Measurements from ENCODE around the gene MRPL40. TPM values are rescaled to one million over a fixed set of nuclear protein-coding genes. Genes with fewer than 3 reads are reported as not detected.

MRPL40 gene
- total and polyA plus RNA-seq, 10 of the 15 experiments (the other 5 are each of a cell fraction or from before 2014, with no cell fraction given), result 41.2 to 207 (median 69.1) TPM

DNA sequence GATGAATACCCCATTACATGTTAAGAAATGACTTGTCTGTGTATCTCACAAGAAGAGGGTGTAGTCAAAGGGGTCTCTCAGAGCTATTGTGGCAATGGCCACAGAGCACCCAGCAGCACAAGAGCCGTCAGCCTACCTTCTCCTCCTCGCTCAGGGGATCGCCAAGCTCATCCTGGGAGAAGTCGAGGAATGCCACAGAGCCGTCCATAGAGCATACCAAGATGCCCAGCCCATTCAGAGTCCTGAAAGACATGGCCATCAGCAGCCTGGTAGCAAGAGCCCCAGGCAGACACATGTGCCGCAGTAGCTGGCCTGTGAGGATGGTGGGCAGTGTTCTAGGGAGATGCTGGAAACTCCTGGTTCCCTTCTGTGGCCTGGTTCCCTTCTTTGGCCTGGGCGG, 44.8 kb upstream of the MRPL40 start:
- intact Hi-C loops (cut with micrococcal nuclease; ENCODE audit: unreplicated experiment) (no loop called here), in situ Hi-C loops (cut with MboI) (no loop called here)
- no peak for TF ChIP-seq MEF2A (IDR thresholded peaks at IDR 0.05; ENCODE audit: insufficient read depth, low read depth, low read length)
- TF ChIP-seq RB1 (IDR thresholded peaks at IDR 0.05; ENCODE audit: borderline replicate concordance), result no peak
- TF ChIP-seq, protein P1, sequence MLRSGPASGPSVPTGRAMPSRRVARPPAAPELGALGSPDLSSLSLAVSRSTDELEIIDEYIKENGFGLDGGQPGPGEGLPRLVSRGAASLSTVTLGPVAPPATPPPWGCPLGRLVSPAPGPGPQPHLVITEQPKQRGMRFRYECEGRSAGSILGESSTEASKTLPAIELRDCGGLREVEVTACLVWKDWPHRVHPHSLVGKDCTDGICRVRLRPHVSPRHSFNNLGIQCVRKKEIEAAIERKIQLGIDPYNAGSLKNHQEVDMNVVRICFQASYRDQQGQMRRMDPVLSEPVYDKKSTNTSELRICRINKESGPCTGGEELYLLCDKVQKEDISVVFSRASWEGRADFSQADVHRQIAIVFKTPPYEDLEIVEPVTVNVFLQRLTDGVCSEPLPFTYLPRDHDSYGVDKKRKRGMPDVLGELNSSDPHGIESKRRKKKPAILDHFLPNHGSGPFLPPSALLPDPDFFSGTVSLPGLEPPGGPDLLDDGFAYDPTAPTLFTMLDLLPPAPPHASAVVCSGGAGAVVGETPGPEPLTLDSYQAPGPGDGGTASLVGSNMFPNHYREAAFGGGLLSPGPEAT (IDR thresholded peaks at IDR 0.05; ENCODE audit: low read depth), result no peak
- TF ChIP-seq SMARCA5 (IDR thresholded peaks at IDR 0.05), result no peak
- TF ChIP-seq, protein P2, sequence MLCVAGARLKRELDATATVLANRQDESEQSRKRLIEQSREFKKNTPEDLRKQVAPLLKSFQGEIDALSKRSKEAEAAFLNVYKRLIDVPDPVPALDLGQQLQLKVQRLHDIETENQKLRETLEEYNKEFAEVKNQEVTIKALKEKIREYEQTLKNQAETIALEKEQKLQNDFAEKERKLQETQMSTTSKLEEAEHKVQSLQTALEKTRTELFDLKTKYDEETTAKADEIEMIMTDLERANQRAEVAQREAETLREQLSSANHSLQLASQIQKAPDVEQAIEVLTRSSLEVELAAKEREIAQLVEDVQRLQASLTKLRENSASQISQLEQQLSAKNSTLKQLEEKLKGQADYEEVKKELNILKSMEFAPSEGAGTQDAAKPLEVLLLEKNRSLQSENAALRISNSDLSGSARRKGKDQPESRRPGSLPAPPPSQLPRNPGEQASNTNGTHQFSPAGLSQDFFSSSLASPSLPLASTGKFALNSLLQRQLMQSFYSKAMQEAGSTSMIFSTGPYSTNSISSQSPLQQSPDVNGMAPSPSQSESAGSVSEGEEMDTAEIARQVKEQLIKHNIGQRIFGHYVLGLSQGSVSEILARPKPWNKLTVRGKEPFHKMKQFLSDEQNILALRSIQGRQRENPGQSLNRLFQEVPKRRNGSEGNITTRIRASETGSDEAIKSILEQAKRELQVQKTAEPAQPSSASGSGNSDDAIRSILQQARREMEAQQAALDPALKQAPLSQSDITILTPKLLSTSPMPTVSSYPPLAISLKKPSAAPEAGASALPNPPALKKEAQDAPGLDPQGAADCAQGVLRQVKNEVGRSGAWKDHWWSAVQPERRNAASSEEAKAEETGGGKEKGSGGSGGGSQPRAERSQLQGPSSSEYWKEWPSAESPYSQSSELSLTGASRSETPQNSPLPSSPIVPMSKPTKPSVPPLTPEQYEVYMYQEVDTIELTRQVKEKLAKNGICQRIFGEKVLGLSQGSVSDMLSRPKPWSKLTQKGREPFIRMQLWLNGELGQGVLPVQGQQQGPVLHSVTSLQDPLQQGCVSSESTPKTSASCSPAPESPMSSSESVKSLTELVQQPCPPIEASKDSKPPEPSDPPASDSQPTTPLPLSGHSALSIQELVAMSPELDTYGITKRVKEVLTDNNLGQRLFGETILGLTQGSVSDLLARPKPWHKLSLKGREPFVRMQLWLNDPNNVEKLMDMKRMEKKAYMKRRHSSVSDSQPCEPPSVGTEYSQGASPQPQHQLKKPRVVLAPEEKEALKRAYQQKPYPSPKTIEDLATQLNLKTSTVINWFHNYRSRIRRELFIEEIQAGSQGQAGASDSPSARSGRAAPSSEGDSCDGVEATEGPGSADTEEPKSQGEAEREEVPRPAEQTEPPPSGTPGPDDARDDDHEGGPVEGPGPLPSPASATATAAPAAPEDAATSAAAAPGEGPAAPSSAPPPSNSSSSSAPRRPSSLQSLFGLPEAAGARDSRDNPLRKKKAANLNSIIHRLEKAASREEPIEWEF (IDR thresholded peaks at IDR 0.05; ENCODE audit: insufficient replicate concordance, low read depth, low read length), result no peak
- TF ChIP-seq ETV6 (conservative IDR thresholded peaks at IDR 0.05 in 1 of 2, IDR thresholded peaks at IDR 0.05 in 1 of 2; ENCODE audit: borderline replicate concordance in 1 of 2, low read depth in 1 of 2), result no peak
- no peak for TF ChIP-seq ZNF24 (IDR thresholded peaks at IDR 0.05)
- ChIA-PET RAD21 (ENCODE audit: unreplicated experiment) (no interaction called here), POLR2A (no interaction called here), SMC1A (ENCODE audit: uncharacterized antibody, unreplicated experiment) (no interaction called here), CTCF (interaction anchor here (0.6 kb wide), 1 partner anchor 90 kb away, joined by 3 read pairs; no protein-coding TSS in a partner anchor)
- H3K4me1 ChIP-seq (ENCODE audit: control insufficient read depth, insufficient read depth, low read length), result no peaks in the 10 kb centered on the region
- WGBS (ENCODE audit: insufficient coverage, insufficient replicate concordance, low lambda C conversion rate, missing lambda C conversion rate), result 96% methylated on average over 7 of the region's 7 CpGs
- BruUV-seq (replicated peaks), result no TSS peak
- no peaks in the 10 kb centered on the region; the same call in 1 of the 2 replicates for H4K20me1 ChIP-seq (ENCODE audit: control insufficient read depth, insufficient read depth)
- no peak for DNase-seq (ENCODE audit: low read depth, low spot score)
- H3K4me3 ChIP-seq, result no peak overlapping the region
- no peaks in the 10 kb centered on the region for H3K79me2 ChIP-seq (ENCODE audit: control insufficient read depth, insufficient read depth, low read length)
- no peak overlapping the region for H2AFZ ChIP-seq (ENCODE audit: control insufficient read depth, low read depth, low read length)
- no peak overlapping the region for H3K27ac ChIP-seq (ENCODE audit: control insufficient read depth, insufficient read depth)
- H3K9me3 ChIP-seq (replicated peaks; ENCODE audit: control insufficient read depth, insufficient read depth, low read length), result no peaks in the 10 kb centered on the region
- no peaks in the 10 kb centered on the region for H3K27me3 ChIP-seq (replicated peaks in 1 of 2; ENCODE audit: control insufficient read depth in 2 of 2, insufficient read depth in 2 of 2, low read length in 1 of 2)
- no peak overlapping the region for H3K4me2 ChIP-seq (ENCODE audit: control insufficient read depth, insufficient read depth)
- H3K36me3 ChIP-seq (ENCODE audit: control insufficient read depth in 2 of 2, insufficient read depth in 2 of 2, low read length in 1 of 2), result peaks cover 31 to 32% of the 10 kb centered on the region in 2 experiments
- no peak overlapping the region for H3K9ac ChIP-seq (ENCODE audit: control insufficient read depth, insufficient read depth, low read length)
- ATAC-seq, result no peak
- no peak for FAIRE-seq
